H9 (cell line): ENCODE results near the gene ZMIZ2. TPM values are rescaled to one million over a fixed set of nuclear protein-coding genes. Genes with fewer than 3 reads are reported as not detected.

ENCODE experiments used
- DNase-seq: peaks from one replicate; pipeline ENCODE4 v3.0.0-alpha.2; 2017
- H2AFZ ChIP-seq: one replicate; pipeline ENCODE4 v1.6.1; 2013; ENCODE audit warnings: mild to moderate bottlenecking, low read length, control low read depth, moderate library complexity
- H2AK5ac ChIP-seq: 2 replicates; pipeline ENCODE4 v1.6.1; 2013; ENCODE audit warnings: low read length, control low read depth, mixed read lengths; ENCODE audit not compliant: insufficient read length
- H2BK120ac ChIP-seq: one replicate; pipeline ENCODE4 v1.6.1; 2013; ENCODE audit warnings: low read depth, mild to moderate bottlenecking, low read length, control low read depth, inconsistent platforms; ENCODE audit not compliant: poor library complexity, severe bottlenecking
- H2BK12ac ChIP-seq: 2 replicates; pipeline ENCODE4 v1.6.1; 2013; ENCODE audit warnings: low read length, control low read depth, mixed read lengths, low read depth; ENCODE audit not compliant: insufficient read length
- H2BK15ac ChIP-seq: 2 replicates; pipeline ENCODE4 v1.6.1; 2013; ENCODE audit warnings: low read depth, low read length, control low read depth
- H2BK20ac ChIP-seq: one replicate; pipeline ENCODE4 v1.6.1; 2013; ENCODE audit warnings: low read depth, mild to moderate bottlenecking, low read length, control low read depth, inconsistent platforms; ENCODE audit not compliant: poor library complexity, severe bottlenecking
- H2BK5ac ChIP-seq: 2 replicates; pipeline ENCODE4 v1.6.1; 2013; ENCODE audit warnings: low read length, control low read depth, mixed read lengths; ENCODE audit not compliant: insufficient read length
- H3K14ac ChIP-seq: 2 replicates; pipeline ENCODE4 v1.6.1; 2013; ENCODE audit warnings: low read length, control low read depth; ENCODE audit not compliant: insufficient read depth
- H3K18ac ChIP-seq: 2 replicates; pipeline ENCODE4 v1.6.1; 2013; ENCODE audit warnings: low read depth, mild to moderate bottlenecking, mixed read lengths, low read length, control low read depth; ENCODE audit not compliant: insufficient read length
- H3K23ac ChIP-seq: 2 replicates; pipeline ENCODE4 v1.6.1; 2013; ENCODE audit warnings: low read length, control low read depth, mixed read lengths, low read depth; ENCODE audit not compliant: insufficient read length
- H3K23me2 ChIP-seq: 2 replicates; pipeline ENCODE4 v1.6.1; 2013; ENCODE audit warnings: low read depth, mild to moderate bottlenecking, mixed read lengths, low read length, control low read depth; ENCODE audit not compliant: insufficient read length, poor library complexity, severe bottlenecking
- H3K27ac ChIP-seq: 2 replicates; pipeline ENCODE4 v1.5.1; 2013; ENCODE audit warnings: low read length, control low read depth, mixed read lengths, low read depth; ENCODE audit not compliant: insufficient read length
- H3K27me3 ChIP-seq: 2 replicates; pipeline ENCODE4 v1.6.1; 2013; ENCODE audit warnings: low read length, control low read depth, inconsistent platforms; ENCODE audit not compliant: insufficient read depth
- H3K4ac ChIP-seq: 2 replicates; pipeline ENCODE4 v1.6.1; 2013; ENCODE audit warnings: low read depth, mild to moderate bottlenecking, control low read depth, inconsistent platforms, low read length, moderate library complexity
- H3K4me1 ChIP-seq: 2 replicates; pipeline ENCODE4 v1.6.1; 2013; ENCODE audit warnings: low read length, control low read depth, inconsistent platforms; ENCODE audit not compliant: insufficient read depth
- H3K4me2 ChIP-seq: 2 replicates; pipeline ENCODE4 v1.6.1; 2013; ENCODE audit warnings: low read length, control low read depth, mixed read lengths; ENCODE audit not compliant: insufficient read length, insufficient read depth
- H3K56ac ChIP-seq: 2 replicates; pipeline ENCODE4 v1.6.1; 2013; ENCODE audit warnings: low read depth, mild to moderate bottlenecking, mixed read lengths, low read length, control low read depth; ENCODE audit not compliant: insufficient read length
- H3K79me1 ChIP-seq: 2 replicates; pipeline ENCODE4 v1.6.1; 2013; ENCODE audit warnings: low read depth, mild to moderate bottlenecking, moderate library complexity, low read length, control low read depth, inconsistent platforms; ENCODE audit not compliant: insufficient read depth, poor library complexity, severe bottlenecking
- H3K79me2 ChIP-seq: 2 replicates; pipeline ENCODE4 v1.6.1; 2013; ENCODE audit warnings: low read length, control low read depth, inconsistent platforms; ENCODE audit not compliant: insufficient read depth
- H3K9ac ChIP-seq: 2 replicates; pipeline ENCODE4 v1.6.1; 2013; ENCODE audit warnings: low read length, control low read depth, mixed read lengths; ENCODE audit not compliant: insufficient read length; ENCODE audit errors: extremely low read depth
- H3K9me3 ChIP-seq: one replicate; pipeline ENCODE4 v1.6.1; 2013; ENCODE audit warnings: low read depth, low read length, inconsistent platforms; ENCODE audit not compliant: control insufficient read depth
- H3T11ph ChIP-seq: one replicate; pipeline ENCODE4 v1.6.1; 2013; ENCODE audit warnings: mild to moderate bottlenecking, low read length, control low read depth, inconsistent platforms
- H4K20me1 ChIP-seq: one replicate; pipeline ENCODE4 v1.6.1; 2013; ENCODE audit not compliant: control insufficient read depth, insufficient read length, insufficient read depth
- H4K5ac ChIP-seq: 2 replicates; pipeline ENCODE4 v1.6.1; 2013; ENCODE audit warnings: low read depth, mild to moderate bottlenecking, mixed read lengths, low read length, control low read depth; ENCODE audit not compliant: insufficient read length
- H4K8ac ChIP-seq: replicated peaks from 2 replicates; pipeline ENCODE4 v1.6.1; 2013; ENCODE audit warnings: low read length, control low read depth, mixed read lengths, low read depth; ENCODE audit not compliant: insufficient read length
- H4K91ac ChIP-seq: 2 replicates; pipeline ENCODE4 v1.6.1; 2013; ENCODE audit warnings: low read depth, mild to moderate bottlenecking, moderate library complexity, mixed read lengths, low read length, control low read depth; ENCODE audit not compliant: insufficient read length
- H3K27ac Mint-ChIP-seq, 3 experiments: 2 replicates in 2 of 3; 3 replicates in 1 of 3; pipeline ENCODE4 v1.8.0; 2020 to 2021; ENCODE audit warnings: mixed read lengths in 3 of 3, mild to moderate bottlenecking in 1 of 3, moderate library complexity in 1 of 3
- H3K27me3 Mint-ChIP-seq: 2 replicates; pipeline ENCODE4 v1.8.0; 2021; ENCODE audit warnings: low read depth, mild to moderate bottlenecking, moderate library complexity, mixed read lengths
- H3K36me3 Mint-ChIP-seq, 3 experiments: 2 replicates in 2 of 3; 3 replicates in 1 of 3; pipeline ENCODE4 v1.8.0; 2020 to 2021; ENCODE audit warnings: low read depth in 3 of 3, mixed read lengths in 3 of 3; ENCODE audit not compliant: insufficient read depth in 1 of 3
- H3K4me1 Mint-ChIP-seq, 2 experiments: 2 replicates each; pipeline ENCODE4 v1.8.0; 2020; ENCODE audit warnings: mixed read lengths in 2 of 2
- H3K4me3 Mint-ChIP-seq, 2 experiments: 2 replicates in 1 of 2; 3 replicates in 1 of 2; pipeline ENCODE4 v1.8.0; 2020 to 2021; ENCODE audit warnings: mild to moderate bottlenecking in 2 of 2, mixed read lengths in 2 of 2, moderate library complexity in 1 of 2
- H3K9me3 Mint-ChIP-seq, 2 experiments: 2 replicates in 1 of 2; 3 replicates in 1 of 2; pipeline ENCODE4 v1.8.0; 2020; ENCODE audit warnings: mild to moderate bottlenecking in 2 of 2, mixed read lengths in 2 of 2, moderate library complexity in 1 of 2
- CTCF ChIP-seq: fragments of 200-600 bp; sonication (generic); conservative IDR thresholded peaks from 3 replicates; pipeline ENCODE4 v1.8.0; 2021; ENCODE audit warnings: antibody characterized with exemption, mild to moderate bottlenecking
- WGBS: extraction: QIAGEN DNeasy Blood & Tissue Kit; methylation state at CpG from one replicate; pipeline ENCODE4 v1.1.7; 2013; ENCODE audit warnings: missing lambda C conversion rate, low lambda C conversion rate, mixed read lengths; ENCODE audit not compliant: insufficient read length; ENCODE audit errors: extremely low coverage; 5-methylcytosine and 5-hydroxymethylcytosine counted together
- total RNA-seq: library from RNA; stranded (reverse); gene quantifications from 2 replicates; pipeline ENCODE4 v1.2.1, GENCODE V29; 2021

The ZMIZ2 gene
- total RNA-seq, 1 experiment from 2014 or later = 72.9 TPM

GRCh38 chr7:44706788-44707557 lies 41.7 kb upstream of the ZMIZ2 start:
- Mint-ChIP-seq H3K27ac (no peak overlapping the region; a peak in 1 of 7 replicates), H3K36me3 (peaks cover 17 to 32% (median 27%) of the 10 kb centered on the region in 3 experiments; a peak in 6 of 7 replicates), H3K4me1 (peaks cover 3% of the 10 kb centered on the region in 2 experiments; a peak in 3 of 4 replicates), H3K9me3 (no peaks in the 10 kb centered on the region), H3K4me3 (no peak overlapping the region), H3K27me3 (no peaks in the 10 kb centered on the region)
- H2AK5ac ChIP-seq = no peak overlapping the region
- H3K4me2 ChIP-seq = no peak overlapping the region
- H3K23ac ChIP-seq = no peak overlapping the region
- no peak overlapping the region for H3K9ac ChIP-seq
- H3K4me1 ChIP-seq = no peaks in the 10 kb centered on the region
- no peak overlapping the region for H2BK20ac ChIP-seq
- no CpG with 5 or more reads among the region's 20 CpGs for WGBS
- no peaks in the 10 kb centered on the region for H3K79me1 ChIP-seq
- no peaks in the 10 kb centered on the region for H3K23me2 ChIP-seq
- no peaks in the 10 kb centered on the region for H3K27me3 ChIP-seq
- no peak overlapping the region for H4K5ac ChIP-seq
- H3K14ac ChIP-seq = no peak overlapping the region
- no peak for TF ChIP-seq CTCF
- no peak overlapping the region for H2BK12ac ChIP-seq
- H2BK5ac ChIP-seq = no peak overlapping the region
- no peak overlapping the region for H2BK15ac ChIP-seq
- no peak overlapping the region for H3K56ac ChIP-seq
- no peaks in the 10 kb centered on the region for H4K20me1 ChIP-seq
- no peak for DNase-seq
- no peak overlapping the region for H3K27ac ChIP-seq
- no peak overlapping the region for H2BK120ac ChIP-seq
- no peaks in the 10 kb centered on the region for H3K9me3 ChIP-seq
- no peak overlapping the region for H4K91ac ChIP-seq
- no peak overlapping the region for H3K18ac ChIP-seq
- no peak overlapping the region for H3K4ac ChIP-seq
- no peak overlapping the region for H3T11ph ChIP-seq
- no peak overlapping the region for H4K8ac ChIP-seq
- no peak overlapping the region for H2AFZ ChIP-seq
- H3K79me2 ChIP-seq = no peaks in the 10 kb centered on the region
